ENCODE data around the gene CEP57L1.

GRCh38 chr6:109056661-109057060, 38.6 kb upstream of the CEP57L1 start:
- TF ChIP-seq CTCF (IDR thresholded peaks at IDR 0.05) (no peak), EP300 (IDR thresholded peaks at IDR 0.05) (no peak)
